Mammary epithelial cell (primary cell): ENCODE measurements around the gene AHDC1.

Experiments used
- CTCF ChIP-seq, 2 donors: IDR thresholded peaks in 1 of 2; conservative IDR thresholded peaks in 1 of 2; 2 replicates each; pipeline ENCODE4 v1.5.1; 2011 to 2012; ENCODE audit warnings: inconsistent platforms in 2 of 2, low read length in 2 of 2, mild to moderate bottlenecking in 2 of 2, control low read depth in 1 of 2, low read depth in 1 of 2; ENCODE audit not compliant: insufficient read depth in 1 of 2; ENCODE audit errors: extremely low read depth in 1 of 2
- EZH2 ChIP-seq: IDR thresholded peaks from 2 replicates; pipeline ENCODE4 v1.6.1; 2012; ENCODE audit warnings: low read length, inconsistent platforms, borderline replicate concordance

GRCh38 chr1:27567971-27568299 is 36.0 kb downstream of the AHDC1 start:
- TF ChIP-seq CTCF (conservative IDR thresholded peaks at IDR 0.05 in 1 of 2, IDR thresholded peaks at IDR 0.05 in 1 of 2; ENCODE audit: extremely low read depth in 1 of 2, insufficient read depth in 1 of 2, low read depth in 1 of 2, low read length in 2 of 2) (no peak), EZH2 (no peak)
